ENCODE data around the gene MAL.
"Not testable (repeated sequence)": the region's sequence is repeated elsewhere in the genome, so short reads cannot be mapped to it uniquely, and the experiment has no call there.

Gene MAL

DNA sequence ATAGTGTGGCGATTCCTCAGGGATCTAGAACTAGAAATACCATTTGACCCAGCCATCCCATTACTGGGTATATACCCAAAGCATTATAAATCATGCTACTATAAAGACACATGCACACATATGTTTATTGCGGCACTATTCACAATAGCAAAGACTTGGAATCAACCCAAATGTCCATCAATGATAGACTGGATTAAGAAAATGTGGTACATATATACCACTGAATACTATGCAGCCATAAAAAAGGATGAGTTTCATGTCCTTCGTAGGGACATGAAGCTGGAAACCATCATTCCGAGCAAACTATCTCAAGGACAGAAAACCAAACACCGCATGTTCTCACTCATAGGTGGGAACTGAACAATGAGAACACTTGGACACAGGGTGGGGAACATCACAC lies 72.8 kb downstream of the MAL start:
- not testable (repeated sequence) for DNase-seq (ENCODE audit: low read depth in 2 of 2)

DNA sequence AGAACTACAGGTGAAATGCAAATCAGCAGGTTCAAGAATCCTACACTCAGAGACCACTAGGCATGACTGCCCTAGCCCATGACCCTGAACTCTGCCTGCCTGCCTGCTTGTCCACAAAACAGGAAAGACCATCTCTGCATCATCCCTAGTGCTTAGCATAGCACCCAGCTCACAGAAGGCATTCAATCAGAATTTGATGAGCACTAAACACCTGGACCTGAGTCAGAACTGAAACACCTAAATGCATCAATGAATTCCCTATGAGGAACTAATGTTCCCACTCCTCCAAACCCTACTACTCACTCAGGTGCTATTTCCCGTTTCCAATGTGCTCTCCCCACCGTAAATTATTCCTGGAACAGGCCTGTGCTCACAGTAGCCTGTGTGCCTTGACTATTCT lies 74.4 kb downstream of the MAL start:
- DNase-seq (ENCODE audit: low read depth in 2 of 2): no peak
